Glomerular endothelial cell (primary cell): Measurements from ENCODE around the gene PLCH1. TPM values are rescaled to one million over a fixed set of nuclear protein-coding genes. Genes with fewer than 3 reads are reported as not detected.

ENCODE experiments used
- DNase-seq: peaks from one replicate; pipeline ENCODE4 v3.0.0-alpha.2; 2011; ENCODE audit warnings: low read depth, low spot score; ENCODE audit errors: extremely low read depth
- total RNA-seq: library from RNA; depleted of rRNA; stranded (reverse); fragments of >200 nt; gene quantifications from 2 replicates; pipeline ENCODE4 v1.2.3, GENCODE V29; 2015

Gene PLCH1
- total RNA-seq, 1 donor from 2014 or later, result not detected

DNA sequence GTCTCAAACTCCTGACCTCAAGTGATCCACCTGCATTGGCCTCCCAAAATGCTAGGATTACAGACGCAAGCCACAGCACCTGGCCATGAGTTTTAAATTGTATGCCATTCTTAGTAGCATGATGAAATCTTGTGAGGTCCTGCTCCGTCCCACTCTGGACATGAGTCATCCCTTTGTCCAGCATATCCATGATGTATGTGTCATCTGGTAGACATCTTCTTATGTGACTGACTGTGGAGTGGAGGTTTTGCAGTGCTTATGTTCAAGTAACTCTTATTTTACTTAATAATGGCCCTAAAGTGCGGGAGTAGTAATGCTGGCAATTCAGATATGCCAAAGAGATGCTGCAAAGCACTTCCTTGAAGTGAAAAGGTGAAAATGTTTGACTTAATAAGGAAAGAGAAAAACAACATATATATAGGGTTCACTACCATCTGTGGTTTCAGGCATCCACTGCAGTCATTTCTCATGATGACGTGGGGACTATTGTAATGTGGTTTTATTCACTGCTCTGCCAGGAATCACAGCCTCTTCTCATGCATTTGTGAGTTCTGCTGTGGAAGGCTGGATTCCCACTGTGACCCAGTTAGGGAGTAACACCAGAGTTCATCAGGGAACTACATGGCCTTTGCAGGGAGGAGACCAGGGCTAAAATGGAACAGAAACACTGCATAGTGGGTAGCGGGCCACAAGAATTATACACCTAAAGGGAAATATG, 246.8 kb downstream of the PLCH1 start:
- no peak for DNase-seq

DNA sequence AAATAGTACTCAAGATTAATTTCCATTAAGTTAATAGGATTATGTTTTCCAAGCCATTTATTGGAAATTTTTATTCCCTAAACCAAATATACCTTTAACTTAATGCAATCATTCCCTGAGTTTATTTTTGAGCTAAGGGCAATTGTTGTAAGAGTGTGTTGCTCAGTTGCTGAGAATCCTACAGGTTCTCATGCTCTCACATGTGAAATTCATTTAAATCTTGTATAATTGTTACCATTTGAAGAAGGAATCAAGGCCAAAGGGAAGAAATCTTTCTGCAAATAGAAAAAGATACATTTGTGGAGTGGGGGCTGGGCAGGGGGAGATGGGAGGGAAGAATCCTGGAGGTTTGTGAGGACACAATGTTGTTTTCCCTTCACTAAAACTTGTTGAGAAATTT, 248.7 kb downstream of the PLCH1 start:
- no peak for DNase-seq

DNA sequence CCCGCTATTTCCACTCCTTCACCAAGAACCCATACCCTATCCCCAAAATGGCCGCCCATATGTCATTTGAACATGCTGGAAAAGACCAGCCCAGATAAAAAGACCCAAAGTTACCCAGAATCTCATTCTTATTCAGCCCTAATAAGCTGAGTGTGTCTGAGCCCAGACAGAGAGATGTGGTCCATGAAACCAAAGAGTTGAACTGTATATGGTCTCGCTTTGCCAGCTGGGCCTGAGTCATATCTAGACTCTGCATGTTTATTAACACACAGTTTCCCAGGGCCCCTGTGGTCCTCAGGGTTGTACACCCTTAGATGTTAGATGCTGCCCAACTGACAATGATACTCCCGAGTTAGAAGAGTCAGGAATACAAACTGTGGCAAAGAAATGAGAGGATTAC, 249.5 kb downstream of the PLCH1 start:
- DNase-seq, result no peak

DNA sequence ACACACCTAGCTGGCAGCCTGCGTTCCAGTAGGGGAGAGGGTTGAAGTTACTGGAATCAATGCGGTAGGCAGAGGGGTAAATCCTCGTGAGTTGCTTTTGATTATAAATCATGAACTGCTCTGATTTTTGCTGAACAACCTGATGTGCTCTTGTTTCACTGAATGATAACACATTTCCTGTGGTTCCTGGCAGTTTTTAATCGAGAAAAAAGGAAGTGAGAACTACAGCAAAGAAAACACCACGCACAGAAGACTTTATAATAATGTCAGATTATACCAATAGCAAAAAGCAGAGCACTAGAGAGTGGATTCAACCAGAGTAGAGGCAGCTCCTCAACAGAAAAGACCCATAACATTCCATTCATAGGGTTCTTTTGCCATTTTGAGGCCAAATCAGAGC, 250.5 kb downstream of the PLCH1 start:
- no peak for DNase-seq

DNA sequence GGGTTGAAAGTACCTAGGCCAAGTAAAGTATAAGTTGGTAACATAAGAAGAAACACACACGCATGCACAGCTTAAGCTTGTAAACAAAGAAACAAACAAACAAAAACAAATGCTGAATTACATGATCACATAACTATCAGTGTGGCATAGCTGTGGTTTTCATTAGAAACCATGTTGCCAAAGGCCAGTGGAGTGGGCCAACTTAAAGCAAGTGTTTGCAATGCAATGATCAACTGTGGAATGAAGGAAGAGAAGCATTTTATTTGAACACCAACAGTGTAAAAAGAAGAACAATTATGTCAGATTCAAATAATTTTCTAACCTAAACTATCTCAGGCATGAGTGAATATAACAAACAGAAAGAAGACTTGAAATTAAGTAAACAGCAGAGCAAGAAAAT, 252.0 kb downstream of the PLCH1 start:
- DNase-seq, result no peak

DNA sequence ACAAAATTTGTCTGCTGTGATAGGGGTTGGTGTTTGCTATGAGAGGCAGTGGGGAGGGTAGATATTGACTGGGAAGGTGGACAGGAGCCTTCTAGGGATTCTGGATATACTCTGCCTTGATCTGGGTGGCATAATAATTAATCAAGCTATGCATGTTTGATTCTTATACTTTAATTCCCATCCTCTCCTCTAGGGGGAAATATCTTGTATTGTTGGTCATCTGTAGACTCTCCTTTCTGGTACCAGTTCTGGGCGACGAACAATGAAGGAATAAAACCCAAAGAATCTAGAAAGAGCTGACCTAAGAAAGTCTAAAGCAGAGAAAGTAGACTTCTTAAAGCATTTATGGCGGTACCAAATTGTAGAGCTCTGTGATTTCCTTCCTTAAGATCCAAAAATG, 253.2 kb downstream of the PLCH1 start:
- no peak for DNase-seq

DNA sequence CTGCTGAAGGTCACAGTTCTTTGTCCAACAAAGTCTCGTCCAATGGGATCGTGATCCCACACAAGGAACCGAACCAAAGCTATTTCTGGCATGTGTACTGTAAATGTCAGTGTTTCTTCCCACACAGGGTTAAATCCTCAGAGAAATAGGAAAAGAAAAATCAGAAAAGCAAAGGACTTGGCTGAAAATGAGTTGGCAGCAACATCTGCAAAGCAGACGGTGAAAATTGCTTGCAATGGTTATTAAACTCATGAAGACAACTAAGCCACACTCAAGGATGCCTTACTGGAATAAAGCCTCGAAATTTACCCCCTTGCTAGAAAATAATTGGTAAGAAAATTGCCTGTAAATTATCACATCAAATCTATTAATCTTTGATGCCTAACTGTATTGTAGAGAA, 256.2 kb downstream of the PLCH1 start:
- no peak for DNase-seq

DNA sequence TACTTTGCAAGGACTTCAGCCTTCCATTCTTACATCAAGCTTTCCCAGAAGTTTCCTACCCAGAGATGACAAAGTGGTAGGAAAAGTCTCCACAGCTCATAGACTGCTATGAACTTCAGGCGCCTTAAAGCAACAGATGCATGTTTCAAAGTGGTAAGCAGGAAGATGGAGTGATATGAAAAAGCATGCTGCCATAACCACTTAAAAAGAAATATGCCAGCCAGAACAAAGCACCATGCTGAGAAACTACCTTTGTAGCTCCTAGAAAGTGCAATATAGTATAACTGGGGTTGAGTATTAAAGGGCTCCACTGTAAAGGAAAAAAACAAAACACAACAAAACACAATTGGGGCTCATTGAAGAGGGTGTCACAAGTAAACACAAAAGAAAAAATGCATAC, 259.0 kb downstream of the PLCH1 start:
- DNase-seq, result no peak

DNA sequence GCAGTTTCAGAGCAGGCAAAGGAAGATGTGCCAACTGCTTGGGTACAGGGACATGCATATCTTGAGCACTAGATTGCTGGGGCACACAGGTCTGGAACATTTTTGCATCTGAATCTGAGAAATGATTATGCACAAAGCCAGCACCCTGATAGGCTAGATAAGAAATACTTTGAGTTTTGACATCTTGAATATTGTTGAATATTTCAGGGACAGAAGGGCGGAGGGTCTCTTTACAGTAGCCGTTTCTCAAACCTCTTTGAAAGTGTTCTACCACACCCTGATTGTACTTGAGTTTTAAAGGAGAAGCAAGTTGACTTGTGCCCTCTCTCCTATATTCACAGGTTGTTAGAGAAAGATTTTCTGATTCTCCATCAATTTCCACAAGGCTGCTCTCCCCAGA, 263.3 kb downstream of the PLCH1 start:
- no peak for DNase-seq

DNA sequence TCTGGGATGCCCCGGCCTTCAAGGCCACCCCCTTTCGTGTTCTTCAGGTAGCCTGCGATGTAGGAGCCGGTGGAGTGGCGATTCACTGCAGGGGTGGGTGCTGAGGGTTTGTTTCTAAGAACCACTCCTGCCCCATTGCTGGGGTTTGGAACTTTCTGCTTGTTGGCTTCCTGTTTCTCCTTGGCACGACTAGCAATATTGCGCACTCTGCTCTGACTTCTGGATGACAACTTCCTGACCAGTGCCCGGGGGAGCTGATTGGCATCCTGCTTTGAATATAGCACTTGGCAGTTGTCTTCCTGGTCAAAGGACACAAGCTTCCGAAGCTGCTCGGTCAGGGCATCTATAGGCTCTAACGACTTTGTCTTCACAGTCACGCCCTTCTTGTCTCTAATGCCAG, 263.8 kb downstream of the PLCH1 start:
- DNase-seq, result no peak

DNA sequence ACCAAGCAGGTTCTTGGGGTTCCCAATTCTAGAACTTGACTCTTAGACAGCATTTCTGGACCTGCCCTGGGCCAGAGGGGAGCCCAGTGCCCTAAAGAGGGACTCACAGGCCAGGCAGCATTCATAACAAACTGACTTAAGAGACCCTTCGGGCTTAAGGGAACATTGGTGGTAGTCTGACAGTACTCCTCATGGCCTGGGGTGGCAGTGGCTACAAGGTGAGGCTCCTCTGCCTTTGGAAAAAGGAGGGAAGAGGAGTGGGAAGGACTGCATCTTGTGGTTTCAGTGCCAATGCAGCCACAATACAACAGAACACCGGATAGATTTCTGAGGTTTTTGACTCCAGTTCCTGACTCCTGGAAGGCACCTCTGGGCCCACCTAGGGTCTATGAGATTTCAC, 279.2 kb downstream of the PLCH1 start:
- no peak for DNase-seq

DNA sequence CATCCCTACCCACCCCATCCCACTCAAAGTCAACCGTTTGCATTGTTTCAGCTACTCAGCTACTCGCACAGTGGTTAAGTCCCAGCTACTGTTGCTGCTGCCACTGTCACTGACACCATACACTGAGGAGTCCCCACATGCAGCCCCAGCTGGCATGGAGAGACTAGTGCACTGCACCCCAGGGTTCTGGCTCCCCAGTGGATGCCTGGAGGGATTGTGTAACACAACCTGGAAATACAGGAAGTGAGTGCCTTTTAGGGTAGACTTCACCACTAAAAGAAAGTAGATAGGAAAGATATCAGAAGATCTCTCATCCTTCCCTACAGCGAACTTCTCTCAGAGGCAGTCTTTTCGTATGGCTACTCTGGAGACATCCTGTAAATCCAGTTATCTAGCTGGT, 282.2 kb downstream of the PLCH1 start:
- DNase-seq, result no peak

DNA sequence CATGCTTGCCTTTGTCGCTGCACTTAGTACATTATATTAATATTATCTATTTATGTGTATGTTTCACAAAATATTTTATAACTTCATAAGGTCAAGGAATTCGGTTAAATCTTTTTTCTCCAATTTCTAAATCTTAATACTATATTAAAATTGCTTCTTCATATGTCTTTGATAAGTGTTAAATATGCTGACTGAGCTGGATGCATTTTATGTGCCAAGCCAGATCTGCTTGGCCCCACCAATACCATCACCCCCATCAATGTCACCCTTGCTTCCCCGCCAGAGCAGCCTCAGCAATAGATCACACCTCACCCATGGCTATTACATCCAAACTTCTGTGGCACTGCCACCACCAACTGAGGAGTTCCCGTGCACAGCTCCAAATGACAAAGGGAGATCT, 287.3 kb downstream of the PLCH1 start:
- DNase-seq, result no peak

DNA sequence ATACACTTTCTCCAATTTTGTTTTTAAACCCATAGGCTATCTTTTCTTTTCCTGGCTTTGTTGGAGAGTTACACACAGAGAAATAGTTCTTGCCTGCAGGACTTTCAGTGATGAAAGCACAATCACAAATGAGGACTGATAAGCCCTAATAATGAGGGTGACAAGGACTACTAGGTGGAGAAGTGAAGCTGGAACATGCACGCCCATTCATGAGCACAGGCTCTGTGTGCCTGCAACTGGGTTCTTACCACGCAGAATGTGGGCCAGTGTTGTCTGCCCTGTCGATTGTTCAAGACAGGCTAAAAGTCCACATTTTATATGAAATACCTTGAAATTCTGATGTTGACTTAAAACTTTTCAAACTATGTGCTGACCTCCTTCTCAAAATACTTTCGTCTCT, 289.1 kb downstream of the PLCH1 start:
- DNase-seq, result no peak

DNA sequence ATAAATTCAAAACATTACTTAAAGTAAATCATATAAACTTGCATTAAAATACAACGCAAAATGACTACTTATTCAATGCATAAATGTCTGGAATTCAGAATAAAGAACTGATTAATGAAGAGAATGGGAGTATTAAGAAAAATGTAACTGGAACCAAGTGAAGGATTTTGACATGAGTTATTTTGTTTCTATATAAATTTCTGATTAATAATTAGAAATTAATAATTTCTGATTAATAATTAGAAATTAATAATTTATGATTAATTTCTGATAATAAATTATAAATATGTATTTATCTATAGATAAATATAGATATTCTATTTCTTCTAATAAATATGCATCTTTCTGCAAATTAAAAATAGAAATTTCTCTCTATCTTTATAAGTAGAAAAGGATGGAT, 291.4 kb downstream of the PLCH1 start:
- DNase-seq, result no peak

DNA sequence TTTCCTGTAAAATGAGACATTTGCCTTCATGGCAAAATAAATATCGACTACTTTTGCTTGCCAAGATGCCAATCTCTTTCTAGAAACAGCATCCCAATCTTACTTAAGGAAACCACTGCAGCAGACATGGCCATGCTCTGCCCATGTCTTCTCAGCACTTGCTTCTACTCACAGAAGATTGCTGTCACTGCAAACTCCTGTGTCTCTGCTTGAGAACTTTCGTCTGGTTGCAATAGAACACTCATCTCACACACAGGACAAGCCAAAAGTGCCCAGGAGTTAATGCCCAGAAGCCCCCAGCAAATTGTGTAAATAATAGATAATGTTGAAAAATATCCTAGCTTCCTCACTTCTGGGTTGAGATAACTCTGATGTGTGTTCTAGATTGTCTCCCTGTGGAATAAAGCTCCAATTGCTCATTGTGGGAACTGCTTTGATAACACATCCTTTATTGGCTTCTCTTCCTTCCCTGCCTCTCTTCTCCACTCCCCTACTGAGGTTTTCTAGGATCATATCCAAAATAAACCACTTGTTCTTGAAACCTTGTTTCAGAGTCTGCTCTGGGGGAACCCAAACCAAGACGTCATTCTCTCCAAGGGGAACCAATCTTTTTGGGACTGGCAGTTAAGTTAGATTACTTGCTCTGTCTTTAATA, 295.1 kb downstream of the PLCH1 start:
- DNase-seq, result no peak

DNA sequence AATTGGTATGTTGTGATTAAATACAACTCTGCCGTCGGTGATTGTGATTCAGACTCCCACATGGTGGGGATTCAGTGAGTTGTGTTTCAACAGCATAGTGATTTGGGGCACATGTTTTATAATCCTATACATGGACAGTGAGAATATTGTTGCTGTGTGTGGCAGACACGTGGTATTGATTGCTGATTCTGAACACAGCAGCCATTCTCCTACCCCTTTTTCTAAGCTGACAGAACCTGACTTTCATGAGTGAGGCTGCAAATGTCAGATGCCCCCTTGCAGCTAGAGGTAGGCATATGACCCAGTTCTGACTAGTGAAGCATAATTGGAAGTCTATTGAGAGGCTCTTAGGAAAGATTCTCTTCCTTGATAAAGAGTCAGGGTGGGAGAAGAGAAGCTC, 296.3 kb downstream of the PLCH1 start:
- DNase-seq, result no peak

DNA sequence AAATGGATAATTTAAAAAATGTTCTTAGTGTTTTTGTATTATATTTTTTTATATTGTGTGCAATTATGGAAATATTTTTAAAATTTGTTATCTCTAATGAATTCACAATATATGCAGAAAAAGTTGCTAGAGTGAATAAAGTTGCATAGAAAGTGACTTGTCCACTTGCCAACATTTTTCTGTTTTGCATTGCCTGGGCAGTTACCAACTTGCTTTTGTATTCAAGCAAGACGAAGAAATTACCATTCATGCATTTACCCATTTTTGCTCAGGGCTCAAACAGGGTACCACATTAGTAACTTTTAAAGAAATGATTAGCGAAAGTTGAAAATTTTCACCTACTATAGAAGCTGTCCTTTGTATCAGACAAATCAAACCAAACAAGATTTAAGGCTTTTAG, 298.5 kb downstream of the PLCH1 start:
- no peak for DNase-seq

DNA sequence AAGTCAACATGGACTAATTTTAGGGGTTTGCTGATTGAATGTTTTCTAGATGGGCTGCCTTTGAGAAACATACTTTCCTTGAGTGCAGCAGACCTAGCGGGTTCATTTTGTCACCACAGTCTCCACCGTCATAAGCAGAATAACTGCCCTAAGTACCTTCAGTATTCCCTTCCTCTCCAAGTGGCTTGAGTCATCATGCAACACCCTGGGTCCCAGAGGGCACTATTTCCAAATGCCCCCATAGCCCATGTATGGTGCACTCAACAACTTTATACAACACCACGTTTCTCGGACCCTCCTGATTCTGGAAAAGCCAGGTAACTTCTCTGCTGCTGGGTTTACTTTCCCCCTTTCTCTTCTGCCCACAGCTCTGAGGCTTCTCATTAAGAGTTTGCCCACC, 300.1 kb downstream of the PLCH1 start:
- no peak for DNase-seq

DNA sequence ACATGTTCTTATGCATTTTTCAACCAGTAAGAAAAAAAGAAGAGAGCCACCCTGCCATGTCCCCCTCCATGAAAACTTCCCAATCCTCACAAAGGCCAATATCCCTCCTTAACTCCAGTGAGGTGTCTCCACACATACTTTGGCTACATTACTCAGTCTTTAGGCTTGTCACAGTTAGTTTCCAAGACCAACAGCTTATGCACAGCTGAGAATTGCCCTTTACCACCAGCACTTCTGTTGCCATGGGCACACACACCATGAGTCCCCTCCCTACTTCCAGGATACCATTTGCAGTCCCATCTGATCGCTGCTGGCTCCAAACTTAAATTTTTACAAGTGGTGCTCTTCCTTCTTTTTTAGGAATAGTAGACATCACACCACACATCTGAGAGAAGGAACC, 301.1 kb downstream of the PLCH1 start:
- DNase-seq, result no peak

DNA sequence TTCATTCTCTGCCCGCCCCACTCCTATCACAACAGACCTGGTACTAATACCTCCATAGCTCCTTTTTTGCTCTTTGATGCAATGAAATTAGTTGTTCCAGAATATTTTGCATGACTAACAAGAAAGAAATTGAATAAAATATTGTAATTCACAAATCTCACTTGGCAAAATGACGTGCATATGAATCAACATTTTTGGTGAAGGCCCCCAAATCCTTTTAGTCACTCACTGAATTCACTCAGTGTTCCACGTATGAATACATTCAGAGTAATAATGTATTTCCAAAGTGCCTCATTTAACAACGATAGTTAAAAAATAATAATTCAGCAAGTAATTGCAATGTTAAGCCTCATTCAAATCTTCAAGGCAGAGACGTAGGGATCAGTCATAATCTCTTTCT, 302.8 kb downstream of the PLCH1 start:
- DNase-seq, result no peak

DNA sequence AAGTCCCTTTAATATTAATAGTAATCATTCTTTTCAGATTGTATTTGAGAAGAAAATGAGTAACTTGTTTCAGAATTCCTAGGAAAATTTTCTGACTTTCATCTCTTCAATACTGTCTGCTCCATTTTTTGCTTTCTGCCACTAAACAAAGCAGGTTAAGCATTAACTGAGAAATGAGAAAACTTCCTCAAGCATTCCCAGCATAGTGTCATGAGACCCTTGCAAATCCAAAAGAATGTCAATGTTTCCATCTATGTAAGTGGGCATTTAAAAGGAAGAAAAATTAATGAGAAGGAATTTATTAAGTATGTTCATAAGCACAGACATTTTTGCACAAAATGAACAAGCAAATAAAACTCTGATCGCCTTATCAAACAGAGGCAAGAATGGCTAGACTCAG, 303.4 kb downstream of the PLCH1 start:
- DNase-seq, result no peak

DNA sequence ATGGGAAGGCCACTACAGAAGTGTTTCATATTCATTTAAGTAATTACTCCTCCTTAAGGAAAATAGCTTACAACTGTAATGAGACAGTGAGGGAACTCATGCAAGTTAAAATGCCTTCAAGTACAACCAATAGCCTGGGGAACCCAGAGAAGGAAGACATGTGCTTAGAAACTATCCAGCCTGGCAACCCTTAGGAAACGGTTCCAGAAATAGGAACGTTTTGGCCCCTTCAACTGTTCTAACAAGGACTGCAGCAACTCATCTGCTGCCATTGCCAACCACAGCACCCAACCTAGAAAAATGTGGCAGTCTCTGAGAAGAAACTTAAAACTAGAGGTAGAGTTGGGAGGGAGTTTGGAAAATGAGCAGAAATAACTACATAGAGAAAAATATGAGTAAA, 303.8 kb downstream of the PLCH1 start:
- no peak for DNase-seq
